PC-3 (cell line): Measurements from ENCODE around the gene PALD1. TPM values are rescaled to one million over a fixed set of nuclear protein-coding genes. Genes with fewer than 3 reads are reported as not detected.
A peak's percentile ranks its signal among the peaks of the same experiment; 100 is the strongest.

Experiments
- ATAC-seq: fragments of 200-7000 bp; cut with Tn5 transposase; 2 replicates; pipeline ENCODE4 v1.9.1; 2020; ENCODE audit warnings: mild to moderate bottlenecking, moderate library complexity
- BruUV-seq: library from RNA; stranded (reverse); fragments of 400-500 nt; replicated peaks from 2 replicates; lab custom pipeline; 2021; lab: Mats Ljungman, UMichigan
- CTCF ChIA-PET: fragments of 300-600 bp; sonication (Branson Sonifier 250); formaldehyde crosslinking; loops from one replicate; lab custom pipeline; 2022; ENCODE audit warnings: antibody characterized with exemption; lab: Charles Lee
- POLR2A ChIA-PET: fragments of 300-600 bp; sonication (Branson Sonifier 250); formaldehyde crosslinking; loops from one replicate; lab custom pipeline; 2022; ENCODE audit warnings: antibody characterized with exemption; ENCODE audit not compliant: unreplicated experiment; lab: Charles Lee
- DNase-seq: peaks from one replicate; pipeline ENCODE4 v3.0.0-alpha.2; 2015
- H2AFZ ChIP-seq: fragments of 300-600 bp; sonication (generic); 2 replicates; pipeline ENCODE4 v1.6.0; 2016; ENCODE audit warnings: antibody characterized with exemption, low read length
- H3F3A ChIP-seq: fragments of 300-600 bp; sonication (generic); one replicate; pipeline ENCODE4 v1.6.0; 2017; ENCODE audit warnings: antibody characterized with exemption, low read length, control low read depth, mild to moderate bottlenecking; ENCODE audit not compliant: unreplicated experiment
- H3K27ac ChIP-seq: fragments of 300-600 bp; sonication (generic); 2 replicates; pipeline ENCODE4 v1.5.1; 2016; ENCODE audit warnings: mild to moderate bottlenecking, low read length
- H3K27me3 ChIP-seq: fragments of 300-600 bp; sonication (generic); 2 replicates; pipeline ENCODE4 v1.6.1; 2016; ENCODE audit warnings: low read length, mixed read lengths
- H3K36me3 ChIP-seq: fragments of 300-600 bp; sonication (generic); 2 replicates; pipeline ENCODE4 v1.6.1; 2016; ENCODE audit warnings: low read depth, mixed run types, low read length, mixed read lengths
- H3K4me1 ChIP-seq: fragments of 300-600 bp; sonication (generic); 2 replicates; pipeline ENCODE4 v1.5.1; 2016; ENCODE audit warnings: low read length; ENCODE audit not compliant: insufficient read depth
- H3K4me2 ChIP-seq: fragments of 300-600 bp; sonication (generic); 2 replicates; pipeline ENCODE4 v1.6.0; 2016; ENCODE audit warnings: low read length
- H3K4me3 ChIP-seq: fragments of 300-600 bp; sonication (generic); 2 replicates; pipeline ENCODE4 v1.5.1; 2016; ENCODE audit warnings: mild to moderate bottlenecking, low read length, mixed read lengths
- H3K79me2 ChIP-seq: fragments of 300-600 bp; sonication (generic); 2 replicates; pipeline ENCODE4 v1.6.1; 2017; ENCODE audit warnings: low read length, mixed read lengths
- H3K9ac ChIP-seq: fragments of 300-600 bp; sonication (generic); 2 replicates; pipeline ENCODE4 v1.6.0; 2016; ENCODE audit warnings: mild to moderate bottlenecking, low read length
- H3K9me2 ChIP-seq: fragments of 300-600 bp; sonication (generic); replicated peaks from 2 replicates; pipeline ENCODE4 v1.6.1; 2016; ENCODE audit warnings: mixed run types, low read length, mixed read lengths
- H3K9me3 ChIP-seq: fragments of 300-600 bp; sonication (generic); 2 replicates; pipeline ENCODE4 v1.6.1; 2016; ENCODE audit warnings: low read length, mixed read lengths
- H4K20me1 ChIP-seq: fragments of 300-600 bp; sonication (generic); 2 replicates; pipeline ENCODE4 v1.6.1; 2016; ENCODE audit warnings: low read length, mixed read lengths
- EZH2 ChIP-seq: fragments of 300-600 bp; sonication (generic); IDR thresholded peaks from one replicate; pipeline ENCODE4 v1.6.1; 2017; ENCODE audit warnings: antibody characterized with exemption, mild to moderate bottlenecking, low read length; ENCODE audit not compliant: unreplicated experiment
- EZH2phosphoT487 ChIP-seq: fragments of 300-600 bp; sonication (generic); IDR thresholded peaks from 2 replicates; pipeline ENCODE4 v1.6.1; 2018; ENCODE audit warnings: mild to moderate bottlenecking, antibody characterized with exemption, low read length, borderline replicate concordance
- intact Hi-C: fragments of 100-400 bp; cut with micrococcal nuclease; formaldehyde crosslinking; loops from 2 replicates; pipeline ENCODE4 v1.9.0; 2023
- total RNA-seq: library from RNA; depleted of rRNA; stranded (reverse); fragments of >200 nt; gene quantifications from 2 replicates; pipeline ENCODE4 v1.2.3, GENCODE V29; 2014
- TF ChIP-seq, protein P1 (sequence below): fragments of 300-600 bp; sonication (generic); conservative IDR thresholded peaks from 2 replicates; pipeline ENCODE4 v1.5.1; 2017; ENCODE audit warnings: antibody characterized with exemption, low read depth, mild to moderate bottlenecking, low read length

The PALD1 gene
- total RNA-seq, 1 experiment from 2014 or later, result 0.80 TPM

DNA sequence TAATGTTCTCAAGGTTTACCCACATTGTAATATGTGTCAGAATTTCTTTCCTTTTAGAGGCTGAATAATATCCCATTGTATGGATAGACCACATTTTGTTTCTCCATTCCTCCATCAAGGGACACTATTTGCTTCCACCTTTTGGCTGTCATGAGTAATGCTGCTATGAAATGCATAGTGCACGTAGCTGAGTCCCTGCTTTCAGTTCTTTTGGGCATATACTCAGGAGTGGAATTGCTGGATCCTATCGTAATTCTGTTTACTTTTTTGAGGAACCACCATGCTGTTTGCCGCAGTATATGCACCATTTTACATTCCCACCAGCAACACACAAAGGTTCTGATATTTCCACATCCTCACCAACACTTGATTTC lies 64.0 kb downstream of the PALD1 start:
- intact Hi-C loops, result loop anchor here (1.0 to 5.0 kb wide), 3 partner anchors 81 to 320 kb away; no protein-coding TSS in a partner anchor
- Histone ChIP-seq H3K27ac (no peak overlapping the region), H3K27me3 (no peaks in the 10 kb centered on the region), H3K36me3 (no peaks in the 10 kb centered on the region), H4K20me1 (no peaks in the 10 kb centered on the region), H2AFZ (no peak overlapping the region), H3F3A (no peaks in the 10 kb centered on the region), H3K4me2 (no peak overlapping the region), H3K9me3 (no peaks in the 10 kb centered on the region), H3K79me2 (no peaks in the 10 kb centered on the region), H3K4me3 (no peak overlapping the region), H3K4me1 (no peaks in the 10 kb centered on the region), H3K9me2 (no peaks in the 10 kb centered on the region), H3K9ac (no peak overlapping the region)
- no TSS peak for BruUV-seq
- ChIA-PET CTCF (interaction anchor here (0.6 to 1.3 kb wide), 5 partner anchors 9 to 321 kb away, joined by 3 to 14 read pairs (median 3); no protein-coding TSS in a partner anchor), POLR2A (no interaction called here)
- DNase-seq, result peak; percentile 62
- TF ChIP-seq EZH2phosphoT487, result no peak
- TF ChIP-seq, protein P1, sequence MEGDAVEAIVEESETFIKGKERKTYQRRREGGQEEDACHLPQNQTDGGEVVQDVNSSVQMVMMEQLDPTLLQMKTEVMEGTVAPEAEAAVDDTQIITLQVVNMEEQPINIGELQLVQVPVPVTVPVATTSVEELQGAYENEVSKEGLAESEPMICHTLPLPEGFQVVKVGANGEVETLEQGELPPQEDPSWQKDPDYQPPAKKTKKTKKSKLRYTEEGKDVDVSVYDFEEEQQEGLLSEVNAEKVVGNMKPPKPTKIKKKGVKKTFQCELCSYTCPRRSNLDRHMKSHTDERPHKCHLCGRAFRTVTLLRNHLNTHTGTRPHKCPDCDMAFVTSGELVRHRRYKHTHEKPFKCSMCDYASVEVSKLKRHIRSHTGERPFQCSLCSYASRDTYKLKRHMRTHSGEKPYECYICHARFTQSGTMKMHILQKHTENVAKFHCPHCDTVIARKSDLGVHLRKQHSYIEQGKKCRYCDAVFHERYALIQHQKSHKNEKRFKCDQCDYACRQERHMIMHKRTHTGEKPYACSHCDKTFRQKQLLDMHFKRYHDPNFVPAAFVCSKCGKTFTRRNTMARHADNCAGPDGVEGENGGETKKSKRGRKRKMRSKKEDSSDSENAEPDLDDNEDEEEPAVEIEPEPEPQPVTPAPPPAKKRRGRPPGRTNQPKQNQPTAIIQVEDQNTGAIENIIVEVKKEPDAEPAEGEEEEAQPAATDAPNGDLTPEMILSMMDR, result peak; percentile 63
- peak; percentile 53 for ATAC-seq

DNA sequence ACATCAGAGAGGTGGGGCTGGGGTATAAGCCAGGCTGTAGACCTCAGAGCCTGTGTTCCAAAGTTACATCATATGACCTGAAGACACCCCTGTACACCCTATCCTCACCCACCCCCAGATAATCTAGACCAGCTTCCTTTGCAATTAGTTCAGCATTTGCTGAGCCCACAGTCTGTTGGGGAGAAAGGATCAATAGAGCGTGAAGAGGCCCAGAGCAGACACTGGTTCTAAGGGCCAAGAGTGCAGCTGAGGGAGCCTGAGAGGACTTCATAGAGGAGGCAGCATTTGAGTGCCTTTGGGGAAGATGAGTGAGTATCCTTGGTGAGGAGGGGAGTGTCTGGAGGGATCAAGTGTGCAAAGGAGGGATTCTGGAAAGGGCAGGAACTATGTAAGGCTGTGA lies 65.3 kb downstream of the PALD1 start:
- H3K4me3 ChIP-seq, result no peak overlapping the region
- ChIA-PET CTCF (interaction anchor here (0.6 kb wide), 1 partner anchor 83 kb away, joined by 3 read pairs; no protein-coding TSS in a partner anchor), POLR2A (no interaction called here)
- H3K9ac ChIP-seq, result no peak overlapping the region
- H3K79me2 ChIP-seq, result no peaks in the 10 kb centered on the region
- no TSS peak for BruUV-seq
- no peaks in the 10 kb centered on the region for H3K9me3 ChIP-seq
- H4K20me1 ChIP-seq, result no peaks in the 10 kb centered on the region
- TF ChIP-seq EZH2phosphoT487 (no peak), EZH2 (no peak)
- TF ChIP-seq, protein P1, result no peak
- intact Hi-C loops, result loop anchor here (2.0 to 5.0 kb wide), 2 partner anchors 165 to 322 kb away; no protein-coding TSS in a partner anchor
- H3K27me3 ChIP-seq, result no peaks in the 10 kb centered on the region
- H3F3A ChIP-seq, result no peaks in the 10 kb centered on the region
- no peaks in the 10 kb centered on the region for H3K9me2 ChIP-seq
- H2AFZ ChIP-seq, result no peak overlapping the region
- no peaks in the 10 kb centered on the region for H3K36me3 ChIP-seq
- H3K4me2 ChIP-seq, result no peak overlapping the region
- ATAC-seq (no peak), DNase-seq (no peak)
- no peaks in the 10 kb centered on the region for H3K4me1 ChIP-seq
- H3K27ac ChIP-seq, result no peak overlapping the region

DNA sequence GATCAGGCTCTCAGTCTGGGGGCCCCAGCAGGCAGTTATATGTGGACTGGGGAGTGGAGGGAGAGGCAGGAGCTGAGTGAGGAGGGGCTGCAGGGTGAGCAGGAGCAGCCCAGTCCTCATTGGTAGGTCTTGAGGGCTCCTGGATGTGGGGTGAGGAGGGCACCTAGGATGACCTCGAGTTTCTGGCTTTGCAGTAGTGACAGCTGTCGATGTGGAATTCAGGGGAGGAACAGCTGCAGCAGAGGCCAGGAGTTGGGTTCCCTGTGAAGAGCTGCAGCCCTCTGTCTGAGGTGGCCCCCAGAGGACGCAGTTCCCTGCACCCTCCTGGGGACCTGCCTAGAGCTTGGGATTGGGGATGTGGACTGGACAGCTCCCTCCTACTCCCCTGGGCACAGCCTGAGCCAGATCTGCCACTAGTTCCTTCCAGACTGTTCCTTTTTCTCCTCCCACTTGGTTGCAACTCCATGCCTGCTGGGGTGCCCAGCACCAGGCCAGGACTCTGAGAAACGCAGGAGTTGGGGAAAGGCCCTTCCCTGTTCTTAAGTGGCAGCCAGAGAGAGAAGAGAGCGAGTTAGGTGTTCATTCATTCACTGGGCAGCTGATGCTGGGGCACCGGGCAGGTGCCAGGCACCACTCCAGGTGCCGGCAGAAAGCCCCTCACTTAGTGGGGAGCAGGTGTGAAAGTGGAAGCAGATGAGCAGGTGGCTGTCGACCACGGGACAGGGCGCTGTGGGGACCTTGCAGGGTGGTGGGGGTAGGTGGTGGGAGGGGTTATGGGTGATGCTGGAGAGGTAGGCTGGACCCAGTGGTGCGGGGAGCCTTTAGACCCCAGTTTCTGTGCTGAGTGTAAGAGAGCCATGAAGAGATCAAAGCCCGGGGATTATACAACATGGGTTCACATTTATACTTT lies 66.1 kb downstream of the PALD1 start:
- Histone ChIP-seq H3K27me3 (no peaks in the 10 kb centered on the region), H3K9me2 (no peaks in the 10 kb centered on the region), H3K4me2 (no peak overlapping the region), H3K9ac (no peak overlapping the region), H3K36me3 (no peaks in the 10 kb centered on the region), H3F3A (no peaks in the 10 kb centered on the region), H3K27ac (no peak overlapping the region), H3K4me1 (no peaks in the 10 kb centered on the region), H3K9me3 (no peaks in the 10 kb centered on the region), H3K79me2 (no peaks in the 10 kb centered on the region), H3K4me3 (no peak overlapping the region), H4K20me1 (no peaks in the 10 kb centered on the region), H2AFZ (no peak overlapping the region)
- ChIA-PET CTCF (no interaction called here), POLR2A (interaction anchor here (0.6 kb wide), 1 partner anchor 132 kb away, joined by 4 read pairs; no protein-coding TSS in a partner anchor)
- ATAC-seq (no peak), DNase-seq (no peak)
- TF ChIP-seq EZH2 (no peak), EZH2phosphoT487 (no peak)
- TF ChIP-seq, protein P1, result no peak
- intact Hi-C loops, result loop anchor here (5.0 kb wide), 1 partner anchor 322 kb away; no protein-coding TSS in a partner anchor
- no TSS peak for BruUV-seq
